HepG2 (cell line): ENCODE data around the gene LDAH. TPM values are rescaled to one million over a fixed set of nuclear protein-coding genes. Genes with fewer than 3 reads are reported as not detected.

Experiments used
- FOSL1 ChIP-seq: sonication (generic); formaldehyde crosslinking; IDR thresholded peaks from 2 replicates; pipeline ENCODE4 v1.9.0; 2021; ENCODE audit warnings: missing genetic modification reagents, borderline replicate concordance
- FOXA1 ChIP-seq, 2 experiments: fragments of 450-650 bp in 1 of 2; sonication (generic) in 1 of 2; formaldehyde crosslinking in 1 of 2; IDR thresholded peaks; 2 replicates each; pipeline versions ENCODE4 v1.4.0 to v1.6.1; 2016 to 2020; ENCODE audit warnings: missing genetic modification reagents in 1 of 2
- HCFC1 ChIP-seq: fragments of 150-350 bp; IDR thresholded peaks from 2 replicates; pipeline ENCODE4 v1.6.1; 2014; ENCODE audit warnings: low read depth, low read length
- HDAC6 ChIP-seq: fragments of 200-600 bp; sonication (generic); IDR thresholded peaks from 2 replicates; pipeline ENCODE4 v1.7.0; 2017; ENCODE audit warnings: mild to moderate bottlenecking, antibody characterized with exemption, low read length, low read depth
- HNRNPK ChIP-seq: fragments of 200-400 bp; formaldehyde crosslinking; IDR thresholded peaks from 2 replicates; pipeline ENCODE4 v1.6.1; 2018; ENCODE audit warnings: low read length, low read depth, moderate library complexity, mild to moderate bottlenecking; ENCODE audit not compliant: poor library complexity, severe bottlenecking
- JARID2 ChIP-seq: sonication (generic); formaldehyde crosslinking; IDR thresholded peaks from 2 replicates; pipeline ENCODE4 v1.8.1; 2023; ENCODE audit warnings: missing genetic modification reagents, inconsistent platforms; ENCODE audit not compliant: insufficient replicate concordance
- KDM3A ChIP-seq: IDR thresholded peaks from 2 replicates; pipeline ENCODE4 v1.6.1; 2018; ENCODE audit warnings: low read depth, missing compliant biosample characterization
- KLF16 ChIP-seq, 2 experiments: sonication (generic) in 1 of 2; formaldehyde crosslinking in 1 of 2; IDR thresholded peaks; 2 replicates each; pipeline versions ENCODE4 v1.6.1 to v1.8.0; 2016 to 2023; ENCODE audit warnings: missing genetic modification reagents in 2 of 2, missing compliant biosample characterization in 1 of 2
- PBX3 ChIP-seq: sonication (generic); formaldehyde crosslinking; IDR thresholded peaks from 2 replicates; pipeline ENCODE4 v1.8.1; 2023; ENCODE audit warnings: missing genetic modification reagents, inconsistent platforms, borderline replicate concordance
- SAP130 ChIP-seq: IDR thresholded peaks from 2 replicates; pipeline ENCODE4 v1.6.1; 2016; ENCODE audit warnings: low read depth
- TSC22D2 ChIP-seq: sonication (generic); formaldehyde crosslinking; IDR thresholded peaks from 2 replicates; pipeline ENCODE4 v1.5.1; 2020; ENCODE audit warnings: missing genetic modification reagents, mild to moderate bottlenecking, borderline replicate concordance
- WIZ ChIP-seq: sonication (generic); formaldehyde crosslinking; IDR thresholded peaks from 2 replicates; pipeline ENCODE4 v1.5.1; 2020; ENCODE audit warnings: mild to moderate bottlenecking, missing genetic modification reagents
- ZBTB4 ChIP-seq: sonication (generic); formaldehyde crosslinking; IDR thresholded peaks from 2 replicates; pipeline ENCODE4 v1.4.0; 2020; ENCODE audit warnings: missing genetic modification reagents, mild to moderate bottlenecking, borderline replicate concordance
- ZFP41 ChIP-seq: sonication (generic); formaldehyde crosslinking; IDR thresholded peaks from 2 replicates; pipeline ENCODE4 v1.4.0; 2020; ENCODE audit warnings: mild to moderate bottlenecking, missing genetic modification reagents, borderline replicate concordance
- ZNF224 ChIP-seq: sonication (generic); formaldehyde crosslinking; IDR thresholded peaks from 2 replicates; pipeline ENCODE4 v1.5.0; 2020; ENCODE audit warnings: mild to moderate bottlenecking, missing genetic modification reagents
- ZNF781 ChIP-seq: sonication (generic); formaldehyde crosslinking; IDR thresholded peaks from 2 replicates; pipeline ENCODE4 v1.5.1; 2020; ENCODE audit warnings: borderline replicate concordance, mild to moderate bottlenecking, missing genetic modification reagents; ENCODE audit errors: not compliant biosample characterization
- ZNF788 ChIP-seq: sonication (generic); formaldehyde crosslinking; IDR thresholded peaks from 2 replicates; pipeline ENCODE4 v1.5.0; 2020; ENCODE audit warnings: mild to moderate bottlenecking, missing genetic modification reagents, borderline replicate concordance
- polyA plus RNA-seq, 8 experiments: library from polyadenylated mRNA; depleted of rRNA in 3 of 8; stranded (reverse) in 7 of 8; unstranded in 1 of 8; fragments of >200 nt; fragmentation: Illumina TruSeq in 4 of 8; extraction: Trizol in 4 of 8; gene quantifications; 2 replicates each; pipeline versions ENCODE4 v1.2.1 to v1.2.3, GENCODE V29; 2011 to 2016; ENCODE audit warnings: low read depth in 4 of 8, missing spikeins in 1 of 8, mixed read lengths in 1 of 8; ENCODE audit not compliant: insufficient read depth in 1 of 8
- total RNA-seq, 5 experiments: library from RNA; depleted of rRNA; stranded (reverse); fragments of >200 nt; fragmentation: Illumina TruSeq; extraction: Trizol; gene quantifications; 2 replicates each; pipeline ENCODE4 v1.2.3, GENCODE V29; 2016; ENCODE audit warnings: low read depth in 1 of 5
- TF ChIP-seq, protein P1 (sequence below), 2 experiments: sonication (generic) in 1 of 2; formaldehyde crosslinking in 1 of 2; IDR thresholded peaks; 2 replicates each; pipeline versions ENCODE4 v1.4.0 to v1.6.1; 2018 to 2020; ENCODE audit warnings: missing genetic modification reagents in 2 of 2, borderline replicate concordance in 1 of 2, low read depth in 1 of 2, mild to moderate bottlenecking in 1 of 2, missing biosample characterization in 1 of 2
- TF ChIP-seq, protein P2 (sequence below): IDR thresholded peaks from 2 replicates; pipeline ENCODE4 v1.6.1; 2012; ENCODE audit warnings: inconsistent platforms
- TF ChIP-seq, protein P3 (sequence below): sonication (generic); formaldehyde crosslinking; IDR thresholded peaks from 2 replicates; pipeline ENCODE4 v1.8.1; 2023; ENCODE audit warnings: mild to moderate bottlenecking, moderate library complexity, missing genetic modification reagents

Gene LDAH
- total and polyA plus RNA-seq, 2 of the 13 experiments (the other 11 are each of a cell fraction or from before 2014, with no cell fraction given) = 28.8 to 46.2 TPM

GRCh38 chr2:20664431-20665242 lies 158.3 kb downstream of the LDAH start (continued):
- TF ChIP-seq ZBTB4 (CRISPR knock-in tag) = no peak
- no peak for TF ChIP-seq JARID2 (CRISPR knock-in tag)
- no peak for TF ChIP-seq KDM3A (CRISPR knock-in tag)
- 0 out of 4 replicates have a peak, but pooled peaks of 1 of the 2 experiments have one; percentile 33 for TF ChIP-seq KLF16 (CRISPR knock-in tag; IDR thresholded peaks at IDR 0.05)
- TF ChIP-seq ZNF224 (CRISPR knock-in tag) = no peak
- no peak for TF ChIP-seq HCFC1
- TF ChIP-seq, protein P1, sequence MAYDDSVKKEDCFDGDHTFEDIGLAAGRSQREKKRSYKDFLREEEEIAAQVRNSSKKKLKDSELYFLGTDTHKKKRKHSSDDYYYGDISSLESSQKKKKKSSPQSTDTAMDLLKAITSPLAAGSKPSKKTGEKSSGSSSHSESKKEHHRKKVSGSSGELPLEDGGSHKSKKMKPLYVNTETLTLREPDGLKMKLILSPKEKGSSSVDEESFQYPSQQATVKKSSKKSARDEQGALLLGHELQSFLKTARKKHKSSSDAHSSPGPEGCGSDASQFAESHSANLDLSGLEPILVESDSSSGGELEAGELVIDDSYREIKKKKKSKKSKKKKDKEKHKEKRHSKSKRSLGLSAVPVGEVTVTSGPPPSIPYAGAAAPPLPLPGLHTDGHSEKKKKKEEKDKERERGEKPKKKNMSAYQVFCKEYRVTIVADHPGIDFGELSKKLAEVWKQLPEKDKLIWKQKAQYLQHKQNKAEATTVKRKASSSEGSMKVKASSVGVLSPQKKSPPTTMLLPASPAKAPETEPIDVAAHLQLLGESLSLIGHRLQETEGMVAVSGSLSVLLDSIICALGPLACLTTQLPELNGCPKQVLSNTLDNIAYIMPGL (CRISPR knock-in tag; IDR thresholded peaks at IDR 0.05; ENCODE audit: borderline replicate concordance in 1 of 2, low read depth in 1 of 2) = 0 out of 4 replicates have a peak, but pooled peaks of 1 of the 2 experiments have one; percentile 12
- TF ChIP-seq FOXA1 (IDR thresholded peaks at IDR 0.05) = no peak
- TF ChIP-seq FOXA1 (CRISPR knock-in tag; IDR thresholded peaks at IDR 0.05) = 0 out of 2 replicates have a peak, but pooled peaks have one; percentile 12
- TF ChIP-seq FOSL1 (CRISPR knock-in tag) = no peak
- no peak for TF ChIP-seq HDAC6
- TF ChIP-seq ZNF781 (CRISPR knock-in tag) = no peak
- no peak for TF ChIP-seq HNRNPK
- no peak for TF ChIP-seq ZFP41
- TF ChIP-seq PBX3 (CRISPR knock-in tag) = no peak
- TF ChIP-seq SAP130 (CRISPR knock-in tag) = peak; percentile 52; the same call in 1 of the 2 replicates
- no peak for TF ChIP-seq TSC22D2 (CRISPR knock-in tag)
- no peak for TF ChIP-seq WIZ
- 0 out of 2 replicates have a peak, but pooled peaks have one; percentile 35 for TF ChIP-seq ZNF788 (CRISPR knock-in tag)
- TF ChIP-seq, protein P2, sequence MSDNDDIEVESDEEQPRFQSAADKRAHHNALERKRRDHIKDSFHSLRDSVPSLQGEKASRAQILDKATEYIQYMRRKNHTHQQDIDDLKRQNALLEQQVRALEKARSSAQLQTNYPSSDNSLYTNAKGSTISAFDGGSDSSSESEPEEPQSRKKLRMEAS = peak; percentile 62
- TF ChIP-seq, protein P3, sequence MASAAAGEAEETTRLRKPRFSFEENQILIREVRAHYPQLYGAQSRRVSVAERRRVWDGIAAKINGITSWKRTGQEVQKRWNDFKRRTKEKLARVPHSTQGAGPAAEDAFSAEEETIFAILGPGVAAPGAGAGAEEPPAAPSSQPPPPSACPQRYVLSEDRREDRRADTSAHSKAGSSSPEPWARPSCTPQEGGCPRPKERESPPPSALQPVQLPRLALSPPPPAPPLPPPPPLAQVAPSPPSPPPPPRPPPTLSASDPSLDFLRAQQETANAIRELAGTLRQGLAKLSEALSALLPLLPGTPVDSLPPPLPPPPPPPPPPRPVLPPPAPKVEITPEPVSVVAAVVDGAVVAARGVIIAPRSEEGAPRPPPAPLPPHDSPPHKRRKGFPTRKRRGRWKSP = no peak; the same call in 1 of the 2 replicates
